Mucosa of descending colon (tissue), 3 donors: ENCODE data around the gene LAMTOR2. TPM values are rescaled to one million over a fixed set of nuclear protein-coding genes. Genes with fewer than 3 reads are reported as not detected.
A peak's percentile ranks its signal among the peaks of the same experiment; 100 is the strongest.

Experiments used
- ATAC-seq: fragments of 200-7000 bp; cut with Tn5 transposase; one replicate; pipeline ENCODE4 v1.9.1; 2020; ENCODE audit warnings: mild to moderate bottlenecking, moderate library complexity
- DNase-seq, 3 donors: peaks; one replicate each; pipeline ENCODE4 v3.0.0-alpha.2; 2020
- H3K36me3 ChIP-seq: fragments of 200-600 bp; one replicate; pipeline ENCODE4 v1.8.0; 2021; ENCODE audit warnings: low read depth, mild to moderate bottlenecking
- H3K4me1 ChIP-seq: fragments of 200-600 bp; one replicate; pipeline ENCODE4 v1.8.0; 2021; ENCODE audit warnings: low read depth, mild to moderate bottlenecking
- H3K4me3 ChIP-seq: fragments of 200-600 bp; one replicate; pipeline ENCODE4 v1.8.0; 2021; ENCODE audit warnings: mild to moderate bottlenecking
- H3K9me3 ChIP-seq: fragments of 200-600 bp; one replicate; pipeline ENCODE4 v1.8.0; 2021; ENCODE audit warnings: mild to moderate bottlenecking
- CTCF ChIP-seq: fragments of 200-600 bp; IDR thresholded peaks from one replicate; pipeline ENCODE4 v1.8.0; 2022; ENCODE audit warnings: antibody characterized with exemption, mild to moderate bottlenecking
- intact Hi-C, 2 donors: fragments of 100-400 bp; cut with DNase I in 1 of 2; cut with micrococcal nuclease in 1 of 2; formaldehyde crosslinking; loops; one replicate each; pipeline versions ENCODE4 v1.11.0 to v1.11.1; 2022; cut with DNase I, micrococcal nuclease
- total RNA-seq, 3 donors: library from RNA; stranded (reverse); fragmentation: NEBNext Ultra II Directional in 2 of 3; extraction: Animal tissue kit (Norgen Biotek cat#: 25700) in 2 of 3; gene quantifications; one replicate each; pipeline versions ENCODE4 v1.2.1 to v1.2.4, GENCODE V29; 2021 to 2023
- donor health status: DM: no; HTN: no; CAD: no; lungs with moderate emphysema.
- donor health status: DM: no; HTN: no; CAD: no.
- donor health status: DM: no; HTN: yes; CAD: no.

The LAMTOR2 gene
- total RNA-seq, 3 donors from 2014 or later: 49.8 to 73.4 (median 60.7) TPM

GRCh38 chr1:156095906-156096508, 41.4 kb downstream of the LAMTOR2 start:
- H3K4me3 ChIP-seq: no peak overlapping the region
- H3K4me1 ChIP-seq: peaks cover 33% of the 10 kb centered on the region
- no peaks in the 10 kb centered on the region for H3K36me3 ChIP-seq
- H3K9me3 ChIP-seq: no peaks in the 10 kb centered on the region
- ATAC-seq (no peak), DNase-seq (no peak)
- TF ChIP-seq CTCF: no peak
- intact Hi-C loops: loop anchor here in 1 of 2 donors (5.0 kb wide), 1 partner anchor 36 kb away; no protein-coding TSS in a partner anchor

- Histone ChIP-seq H3K4me3 (no peak overlapping the region), H3K36me3 (no peaks in the 10 kb centered on the region), H3K9me3 (no peaks in the 10 kb centered on the region), H3K4me1 (peaks cover 40% of the 10 kb centered on the region)
- DNase-seq (peak; percentile 90 to 95 (median 93)), ATAC-seq (peak; percentile 86)
- intact Hi-C loops: loop anchor here in 1 of 2 donors (5.0 kb wide), 1 partner anchor 35 kb away; no protein-coding TSS in a partner anchor
- TF ChIP-seq CTCF: peak; percentile 95
Measured at GRCh38 chr1:156096640-156097391, 42.2 kb downstream of the LAMTOR2 start.

- DNase-seq (no peak), ATAC-seq (no peak)
- intact Hi-C loops: loop anchor here in 1 of 2 donors (5.0 kb wide), 1 partner anchor 35 kb away; no protein-coding TSS in a partner anchor
- peaks cover 48% of the 10 kb centered on the region for H3K4me1 ChIP-seq
- no peak overlapping the region for H3K4me3 ChIP-seq
- H3K36me3 ChIP-seq: no peaks in the 10 kb centered on the region
- no peaks in the 10 kb centered on the region for H3K9me3 ChIP-seq
- no peak for TF ChIP-seq CTCF
Measured at GRCh38 chr1:156097499-156098178, 43.1 kb downstream of the LAMTOR2 start.

- no peak for ATAC-seq
- no peak for DNase-seq
- Histone ChIP-seq H3K4me3 (no peak overlapping the region), H3K36me3 (no peaks in the 10 kb centered on the region), H3K9me3 (no peaks in the 10 kb centered on the region), H3K4me1 (peaks cover 60% of the 10 kb centered on the region)
- intact Hi-C loops: loop anchor here in 1 of 2 donors (5.0 kb wide), 1 partner anchor 34 kb away; no protein-coding TSS in a partner anchor
- TF ChIP-seq CTCF: no peak
Measured at GRCh38 chr1:156098784-156099183, 44.2 kb downstream of the LAMTOR2 start.

- Histone ChIP-seq H3K4me1 (peaks cover 65% of the 10 kb centered on the region), H3K4me3 (no peak overlapping the region), H3K36me3 (no peaks in the 10 kb centered on the region), H3K9me3 (no peaks in the 10 kb centered on the region)
- ATAC-seq (no peak), DNase-seq (no peak)
- TF ChIP-seq CTCF: no peak
- intact Hi-C loops: loop anchor here in 1 of 2 donors (5.0 kb wide), 1 partner anchor 33 kb away; no protein-coding TSS in a partner anchor
Measured at GRCh38 chr1:156099282-156099681, 44.7 kb downstream of the LAMTOR2 start.
